EH (cell line): Measurements from ENCODE around the gene ELOB.

Source experiments
- DNase-seq: peaks from one replicate; pipeline ENCODE4 v3.0.0-alpha.2; 2015; ENCODE audit warnings: low read depth

ELOB gene

GRCh38 chr16:2810651-2811050 lies 33.6 kb upstream of the ELOB start:
- DNase-seq: no peak

- no peak for DNase-seq
These were observed 32.2 kb upstream of the ELOB start for GRCh38 chr16:2809149-2809760.

GRCh38 chr16:2808181-2808580 lies 31.1 kb upstream of the ELOB start:
- DNase-seq: no peak

- no peak for DNase-seq
These were observed 29.2 kb upstream of the ELOB start for GRCh38 chr16:2806286-2806685.

GRCh38 chr16:2804728-2805127 lies 27.6 kb upstream of the ELOB start:
- DNase-seq: no peak

GRCh38 chr16:2803545-2804195 lies 26.6 kb upstream of the ELOB start:
- DNase-seq: no peak

GRCh38 chr16:2799859-2800226 lies 22.8 kb upstream of the ELOB start:
- DNase-seq: no peak

GRCh38 chr16:2799205-2799858 lies 22.3 kb upstream of the ELOB start:
- no peak for DNase-seq

- no peak for DNase-seq
These were observed 21.7 kb upstream of the ELOB start for GRCh38 chr16:2798723-2799204.

- DNase-seq: no peak
These were observed 18.5 kb upstream of the ELOB start for GRCh38 chr16:2795395-2796143.

GRCh38 chr16:2792940-2793339 lies 15.9 kb upstream of the ELOB start:
- DNase-seq: no peak

- no peak for DNase-seq
These were observed 14.1 kb upstream of the ELOB start for GRCh38 chr16:2791174-2791573.

- no peak for DNase-seq
These were observed 13.6 kb upstream of the ELOB start for GRCh38 chr16:2790631-2791030.

- DNase-seq: no peak
These were observed 10.9 kb upstream of the ELOB start for GRCh38 chr16:2787961-2788360.

- DNase-seq: no peak
These were observed 10.3 kb upstream of the ELOB start, which contains the start of gene PRSS33 for GRCh38 chr16:2787406-2787805. Gene PRSS33, minus strand, starts transcription at chr16:2787560. Its CDS starts 1,013 bp downstream, at chr16:2786547.

GRCh38 chr16:2786826-2787151 lies 9.7 kb upstream of the ELOB start:
- DNase-seq: no peak

- DNase-seq: no peak
These were observed 9.2 kb upstream of the ELOB start for GRCh38 chr16:2786061-2786825.

GRCh38 chr16:2785101-2785991 lies 8.3 kb upstream of the ELOB start:
- no peak for DNase-seq

- DNase-seq: no peak
These were observed 7.4 kb upstream of the ELOB start for GRCh38 chr16:2784358-2785100.
